Transverse colon (tissue), 4 donors: ENCODE results near the gene ENTR1.

Experiments
- POLR2AphosphoS5 ChIP-seq, 3 donors: sonication (generic); formaldehyde crosslinking; IDR thresholded peaks; one replicate each; pipeline ENCODE4 v1.6.1; 2016; ENCODE audit warnings: antibody characterized with exemption in 3 of 3
- TF ChIP-seq, protein P1 (sequence below), 5 experiments: fragments of 200-600 bp in 3 of 5; fragments of 450-650 bp in 2 of 5; sonication (generic) in 3 of 5; IDR thresholded peaks; 1 replicate in 2 of 5; 2 replicates in 3 of 5; pipeline ENCODE4 v1.5.1; 2016 to 2017; ENCODE audit warnings: antibody characterized with exemption in 5 of 5, inconsistent platforms in 3 of 5, mild to moderate bottlenecking in 2 of 5, moderate library complexity in 1 of 5

DNA sequence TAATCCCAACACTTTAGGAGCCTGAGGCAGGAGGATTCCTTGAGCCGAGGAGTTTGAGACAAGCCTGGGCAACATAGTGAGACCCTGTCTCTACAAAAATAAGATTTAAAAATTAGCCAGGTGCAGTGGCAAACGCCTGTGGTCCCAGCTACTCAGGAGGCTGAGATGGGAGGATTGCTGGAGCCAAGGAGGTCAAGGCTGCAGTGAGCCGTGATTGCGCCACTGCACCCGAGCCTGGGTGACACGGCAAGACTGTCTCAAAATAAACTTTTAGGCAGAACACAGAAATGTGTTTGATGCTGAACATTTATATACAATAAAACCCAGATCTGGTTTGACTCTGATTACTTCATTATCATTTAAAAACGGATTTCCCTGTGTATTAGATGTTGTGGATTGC, 4.9 kb downstream of the ENTR1 start:
- no peak for TF ChIP-seq POLR2AphosphoS5 (IDR thresholded peaks at IDR 0.05)
- TF ChIP-seq, protein P1, sequence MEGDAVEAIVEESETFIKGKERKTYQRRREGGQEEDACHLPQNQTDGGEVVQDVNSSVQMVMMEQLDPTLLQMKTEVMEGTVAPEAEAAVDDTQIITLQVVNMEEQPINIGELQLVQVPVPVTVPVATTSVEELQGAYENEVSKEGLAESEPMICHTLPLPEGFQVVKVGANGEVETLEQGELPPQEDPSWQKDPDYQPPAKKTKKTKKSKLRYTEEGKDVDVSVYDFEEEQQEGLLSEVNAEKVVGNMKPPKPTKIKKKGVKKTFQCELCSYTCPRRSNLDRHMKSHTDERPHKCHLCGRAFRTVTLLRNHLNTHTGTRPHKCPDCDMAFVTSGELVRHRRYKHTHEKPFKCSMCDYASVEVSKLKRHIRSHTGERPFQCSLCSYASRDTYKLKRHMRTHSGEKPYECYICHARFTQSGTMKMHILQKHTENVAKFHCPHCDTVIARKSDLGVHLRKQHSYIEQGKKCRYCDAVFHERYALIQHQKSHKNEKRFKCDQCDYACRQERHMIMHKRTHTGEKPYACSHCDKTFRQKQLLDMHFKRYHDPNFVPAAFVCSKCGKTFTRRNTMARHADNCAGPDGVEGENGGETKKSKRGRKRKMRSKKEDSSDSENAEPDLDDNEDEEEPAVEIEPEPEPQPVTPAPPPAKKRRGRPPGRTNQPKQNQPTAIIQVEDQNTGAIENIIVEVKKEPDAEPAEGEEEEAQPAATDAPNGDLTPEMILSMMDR (IDR thresholded peaks at IDR 0.05), result no peak
